Neutrophil (primary cell): Measurements from ENCODE around the gene FAM186B.

Source experiments
- H3K27ac ChIP-seq: fragments of 200-600 bp; sonication (generic); 2 replicates; pipeline ENCODE4 v1.5.1; 2016; ENCODE audit warnings: mild to moderate bottlenecking, moderate library complexity
- H3K27me3 ChIP-seq: fragments of 200-600 bp; sonication (generic); 2 replicates; pipeline ENCODE4 v1.6.0; 2016; ENCODE audit warnings: mild to moderate bottlenecking
- H3K36me3 ChIP-seq: fragments of 200-600 bp; sonication (generic); 2 replicates; pipeline ENCODE4 v1.5.1; 2017
- H3K4me1 ChIP-seq, 2 experiments: fragments of 200-600 bp in 1 of 2; sonication (generic) in 1 of 2; 1 replicate in 1 of 2; 2 replicates in 1 of 2; pipeline versions ENCODE4 v1.5.1 to v1.6.1; 2013 to 2016; ENCODE audit warnings: low read depth in 1 of 2, low read length in 1 of 2, mild to moderate bottlenecking in 1 of 2, moderate library complexity in 1 of 2; ENCODE audit not compliant: control insufficient read depth in 1 of 2, insufficient read depth in 1 of 2
- H3K4me3 ChIP-seq, 2 experiments: fragments of 200-600 bp in 1 of 2; sonication (generic) in 1 of 2; 1 replicate in 1 of 2; 2 replicates in 1 of 2; pipeline ENCODE4 v1.5.1; 2013 to 2016; ENCODE audit warnings: low read depth in 1 of 2, low read length in 1 of 2, mild to moderate bottlenecking in 1 of 2, moderate library complexity in 1 of 2
- H3K9me3 ChIP-seq: fragments of 200-600 bp; sonication (generic); 2 replicates; pipeline ENCODE4 v1.5.1; 2016
- TF ChIP-seq, protein P1 (sequence below): fragments of 200-600 bp; sonication (generic); IDR thresholded peaks from 2 replicates; pipeline ENCODE4 v1.5.1; 2016; ENCODE audit warnings: antibody characterized with exemption

The FAM186B gene

DNA sequence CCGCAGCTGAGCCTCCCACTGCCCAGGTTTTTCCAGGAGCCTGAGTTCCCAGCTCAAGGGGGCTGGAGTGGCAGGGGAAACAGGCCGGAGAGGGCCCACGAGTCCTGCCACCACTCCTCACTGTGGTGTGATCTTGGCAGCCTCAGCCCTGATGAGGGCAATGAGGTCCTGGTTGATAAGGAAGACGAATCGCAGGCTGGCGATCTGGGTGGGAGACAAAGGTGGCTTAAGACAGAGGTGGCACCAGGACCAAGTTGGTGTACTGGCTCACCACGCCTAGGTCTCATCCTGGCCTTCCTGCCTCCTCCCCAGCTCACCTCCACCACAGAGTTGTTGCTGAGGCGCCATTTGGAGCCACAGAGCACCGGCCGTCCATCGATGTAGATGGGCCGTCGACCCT is 46.9 kb downstream of the FAM186B start:
- Histone ChIP-seq H3K27ac (no peak overlapping the region), H3K4me3 (no peak overlapping the region), H3K4me1 (no peaks in the 10 kb centered on the region), H3K27me3 (peaks cover under 1% of the 10 kb centered on the region), H3K9me3 (no peaks in the 10 kb centered on the region), H3K36me3 (peaks cover 81% of the 10 kb centered on the region)
- TF ChIP-seq, protein P1, sequence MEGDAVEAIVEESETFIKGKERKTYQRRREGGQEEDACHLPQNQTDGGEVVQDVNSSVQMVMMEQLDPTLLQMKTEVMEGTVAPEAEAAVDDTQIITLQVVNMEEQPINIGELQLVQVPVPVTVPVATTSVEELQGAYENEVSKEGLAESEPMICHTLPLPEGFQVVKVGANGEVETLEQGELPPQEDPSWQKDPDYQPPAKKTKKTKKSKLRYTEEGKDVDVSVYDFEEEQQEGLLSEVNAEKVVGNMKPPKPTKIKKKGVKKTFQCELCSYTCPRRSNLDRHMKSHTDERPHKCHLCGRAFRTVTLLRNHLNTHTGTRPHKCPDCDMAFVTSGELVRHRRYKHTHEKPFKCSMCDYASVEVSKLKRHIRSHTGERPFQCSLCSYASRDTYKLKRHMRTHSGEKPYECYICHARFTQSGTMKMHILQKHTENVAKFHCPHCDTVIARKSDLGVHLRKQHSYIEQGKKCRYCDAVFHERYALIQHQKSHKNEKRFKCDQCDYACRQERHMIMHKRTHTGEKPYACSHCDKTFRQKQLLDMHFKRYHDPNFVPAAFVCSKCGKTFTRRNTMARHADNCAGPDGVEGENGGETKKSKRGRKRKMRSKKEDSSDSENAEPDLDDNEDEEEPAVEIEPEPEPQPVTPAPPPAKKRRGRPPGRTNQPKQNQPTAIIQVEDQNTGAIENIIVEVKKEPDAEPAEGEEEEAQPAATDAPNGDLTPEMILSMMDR, result no peak

DNA sequence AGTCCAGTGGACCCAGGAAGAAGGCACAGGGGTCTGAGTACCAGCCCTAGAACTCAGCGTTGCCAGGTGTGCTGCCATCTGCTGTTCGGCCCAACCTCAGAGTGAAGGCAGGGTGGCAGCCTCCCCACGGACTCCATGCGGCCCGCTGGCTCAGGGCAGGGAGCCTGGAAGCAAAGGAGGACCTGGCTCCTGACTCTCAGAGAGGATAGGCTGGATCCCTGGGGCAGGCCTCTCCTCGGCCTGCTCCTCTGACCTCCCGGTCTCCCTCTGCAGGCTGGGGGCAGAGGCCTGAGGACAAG is 47.6 kb downstream of the FAM186B start:
- no peak overlapping the region for H3K27ac ChIP-seq
- TF ChIP-seq, protein P1, result no peak
- no peaks in the 10 kb centered on the region for H3K9me3 ChIP-seq
- peaks cover 75% of the 10 kb centered on the region for H3K36me3 ChIP-seq
- H3K4me3 ChIP-seq, result no peak overlapping the region
- no peaks in the 10 kb centered on the region for H3K4me1 ChIP-seq
- peaks cover 7% of the 10 kb centered on the region for H3K27me3 ChIP-seq

DNA sequence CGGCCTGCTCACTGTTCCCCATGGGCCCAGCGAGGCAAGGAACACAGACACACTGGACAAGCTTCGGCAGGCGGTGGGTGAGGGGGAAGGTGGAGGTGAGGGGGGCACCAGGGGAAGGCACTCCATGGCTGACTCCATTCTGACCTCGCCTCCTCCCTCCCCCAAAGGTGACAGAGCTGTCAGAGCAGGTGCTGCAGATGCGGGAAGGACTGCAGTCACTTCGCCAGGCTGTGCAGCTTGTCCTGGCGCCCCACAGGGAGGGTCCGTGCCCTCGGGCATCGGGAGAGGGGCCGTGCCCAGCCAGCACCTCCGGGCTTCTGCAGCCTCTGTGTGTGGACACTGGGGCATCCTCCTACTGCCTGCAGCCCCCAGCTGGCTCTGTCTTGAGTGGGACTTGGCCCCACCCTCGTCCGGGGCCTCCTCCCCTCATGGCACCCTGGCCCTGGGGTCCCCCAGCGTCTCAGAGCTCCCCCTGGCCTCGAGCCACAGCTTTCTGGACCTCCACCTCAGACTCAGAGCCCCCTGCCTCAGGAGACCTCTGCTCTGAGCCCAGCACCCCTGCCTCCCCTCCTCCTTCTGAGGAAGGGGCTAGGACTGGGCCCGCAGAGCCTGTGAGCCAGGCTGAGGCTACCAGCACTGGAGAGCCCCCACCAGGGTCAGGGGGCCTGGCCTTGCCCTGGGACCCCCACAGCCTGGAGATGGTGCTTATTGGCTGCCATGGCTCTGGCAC is 48.1 kb downstream of the FAM186B start:
- Histone ChIP-seq H3K4me3 (no peak overlapping the region), H3K9me3 (no peaks in the 10 kb centered on the region), H3K4me1 (no peaks in the 10 kb centered on the region), H3K27ac (no peak overlapping the region), H3K27me3 (peaks cover 12% of the 10 kb centered on the region), H3K36me3 (peaks cover 69% of the 10 kb centered on the region)
- TF ChIP-seq, protein P1, result no peak

DNA sequence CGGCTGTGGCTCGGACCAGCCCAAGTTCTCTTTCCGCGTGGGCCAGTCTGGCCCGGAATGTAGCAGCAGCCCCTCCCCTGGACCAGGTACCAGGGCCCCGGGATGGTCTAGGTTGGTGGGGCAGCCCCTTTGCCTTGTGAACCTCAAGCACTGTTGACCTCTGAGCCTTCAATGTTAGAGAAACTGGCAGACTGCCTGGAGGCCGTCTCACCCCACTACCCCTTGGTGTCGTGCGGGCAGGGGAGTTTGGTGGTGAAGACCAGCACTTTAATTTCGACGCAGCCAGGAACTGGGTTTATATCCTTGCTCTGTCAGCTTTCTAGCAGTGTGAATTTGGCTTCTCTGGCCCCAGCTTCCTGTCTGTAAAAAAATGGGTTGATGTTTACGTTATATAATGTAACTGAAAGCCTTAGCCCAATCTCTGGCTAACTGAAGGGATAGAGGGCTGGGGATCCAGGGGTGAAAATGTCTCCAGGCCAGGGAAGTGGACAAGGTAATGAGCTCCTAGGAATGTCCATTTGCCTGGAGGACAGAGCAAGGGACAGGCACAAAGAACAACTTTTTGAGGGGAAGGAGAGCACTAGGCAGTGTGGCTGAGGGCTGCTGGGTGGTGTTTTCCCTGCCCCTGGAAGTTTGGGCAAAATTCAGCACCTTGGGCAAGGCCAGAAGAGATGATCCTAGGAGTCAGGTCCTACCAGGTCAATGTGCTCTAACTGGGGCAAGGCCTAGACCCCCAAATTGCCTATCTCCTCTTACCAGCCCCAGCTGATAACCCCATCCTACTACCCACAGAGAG is 48.9 kb downstream of the FAM186B start:
- Histone ChIP-seq H3K9me3 (no peaks in the 10 kb centered on the region), H3K4me3 (no peak overlapping the region), H3K4me1 (no peaks in the 10 kb centered on the region), H3K36me3 (peaks cover 62% of the 10 kb centered on the region), H3K27me3 (peaks cover 20% of the 10 kb centered on the region), H3K27ac (no peak overlapping the region)
- TF ChIP-seq, protein P1, result no peak

DNA sequence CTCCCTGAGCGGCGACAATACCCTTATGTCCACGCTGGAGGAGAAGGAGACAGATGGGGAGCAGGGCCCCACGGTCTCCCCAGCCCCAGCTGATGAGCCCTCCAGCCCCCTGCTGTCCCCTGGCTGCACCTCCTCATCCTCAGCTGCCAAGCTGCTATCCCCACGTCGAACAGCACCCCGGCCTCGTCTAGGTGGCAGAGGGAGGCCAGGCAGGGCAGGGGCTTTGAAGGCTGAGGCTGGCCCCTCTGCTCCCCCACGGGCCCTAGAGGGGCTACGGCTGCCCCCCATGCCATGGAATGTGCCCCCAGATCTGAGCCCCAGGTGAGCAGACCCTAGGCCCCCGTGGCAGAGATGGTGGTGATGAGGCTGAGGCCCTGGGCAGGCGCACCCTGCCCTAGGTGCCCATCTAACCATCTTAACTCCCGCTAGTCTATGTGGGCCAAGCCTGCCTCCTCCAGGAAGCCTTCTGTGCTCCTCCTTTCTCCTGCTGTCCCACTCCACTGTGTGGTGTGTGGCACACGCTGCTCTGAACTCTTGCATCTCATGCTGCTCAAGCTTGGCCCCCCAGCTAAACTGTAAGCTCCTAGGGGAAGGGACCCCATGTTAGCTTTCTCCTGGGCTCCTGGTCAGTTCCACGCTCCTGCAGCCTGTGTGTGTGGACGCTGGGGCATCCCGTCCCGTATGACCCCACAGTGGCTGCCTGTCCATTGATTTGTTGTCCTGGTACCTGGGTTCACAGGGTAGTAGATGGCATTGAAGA is 49.6 kb downstream of the FAM186B start:
- Histone ChIP-seq H3K9me3 (no peaks in the 10 kb centered on the region), H3K4me3 (no peak overlapping the region), H3K27me3 (peaks cover 28% of the 10 kb centered on the region), H3K27ac (no peak overlapping the region), H3K4me1 (no peaks in the 10 kb centered on the region), H3K36me3 (peaks cover 54% of the 10 kb centered on the region)
- TF ChIP-seq, protein P1, result no peak
